Stimulated activated CD8-positive, alpha-beta memory T cell treated with anti-CD3 and anti-CD28 coated beads, Interleukin-7, amount 100 ng/mL, for 4 hours (primary cell): ENCODE data around the gene BLM.
"Not testable (repeated sequence)": the region's sequence is repeated elsewhere in the genome, so short reads cannot be mapped to it uniquely, and the experiment has no call there.

Source experiments
- DNase-seq, 2 donors: peaks; one replicate each; pipeline ENCODE4 v3.0.0-alpha.2; 2020; ENCODE audit warnings: low read depth in 2 of 2

Gene BLM

DNA sequence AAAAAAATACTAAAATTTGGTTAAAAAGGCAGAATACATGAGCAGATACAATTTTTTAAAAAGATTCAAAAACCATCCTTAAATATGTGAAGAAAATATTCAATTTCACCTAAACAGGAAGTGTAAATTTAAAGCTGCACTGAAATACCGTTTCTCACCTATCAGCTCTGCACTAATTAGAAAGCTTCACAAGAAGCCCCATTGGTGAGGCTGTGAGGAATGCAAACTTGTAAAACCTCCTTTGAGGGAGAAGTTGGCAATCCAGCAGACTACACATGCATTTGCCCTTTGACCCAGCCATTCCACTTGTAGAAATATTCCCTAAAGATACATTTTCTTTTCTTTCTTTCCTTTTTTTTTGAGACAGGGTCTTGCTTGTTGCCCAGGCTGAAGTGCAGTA is 18.8 kb downstream of the BLM start:
- DNase-seq, result no peak

DNA sequence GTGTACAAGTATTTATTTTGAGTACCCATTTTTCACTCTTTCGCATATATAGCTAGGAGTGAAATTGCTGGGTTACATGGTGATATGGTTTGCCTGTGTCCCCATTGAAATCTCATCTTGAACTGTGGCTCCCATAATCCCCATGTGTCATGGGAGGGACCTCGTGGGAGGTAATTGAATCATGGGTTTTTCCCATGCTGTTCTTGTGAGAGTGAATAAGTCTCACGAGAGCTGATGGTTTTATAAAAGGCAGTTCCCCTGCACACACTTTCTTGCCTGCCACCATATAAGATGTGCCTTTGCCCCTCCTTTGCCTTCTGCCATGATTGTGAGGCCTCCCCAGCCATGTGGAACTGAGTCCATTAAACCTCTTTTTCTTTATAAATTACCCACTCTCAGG is 23.4 kb downstream of the BLM start:
- not testable (repeated sequence) for DNase-seq

DNA sequence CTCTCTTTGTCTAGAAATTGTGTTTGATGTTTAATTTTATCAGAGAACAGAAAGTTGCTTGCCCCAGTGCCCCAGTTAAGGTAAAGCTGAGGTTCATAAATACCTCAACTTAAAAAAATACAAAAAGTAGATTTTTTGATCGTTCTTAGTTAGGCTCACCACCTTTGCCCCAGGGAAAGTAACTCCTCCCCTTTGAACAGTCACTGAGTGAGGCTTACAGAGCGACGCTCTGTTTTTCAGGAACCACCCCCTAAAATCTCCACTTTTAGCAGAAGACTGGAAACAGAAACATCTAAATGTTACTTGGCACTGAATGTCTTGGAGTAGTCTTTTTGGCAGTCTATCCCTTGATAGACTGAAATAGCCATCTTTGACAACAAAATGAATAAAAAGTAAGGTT is 24.9 kb downstream of the BLM start:
- no peak for DNase-seq

DNA sequence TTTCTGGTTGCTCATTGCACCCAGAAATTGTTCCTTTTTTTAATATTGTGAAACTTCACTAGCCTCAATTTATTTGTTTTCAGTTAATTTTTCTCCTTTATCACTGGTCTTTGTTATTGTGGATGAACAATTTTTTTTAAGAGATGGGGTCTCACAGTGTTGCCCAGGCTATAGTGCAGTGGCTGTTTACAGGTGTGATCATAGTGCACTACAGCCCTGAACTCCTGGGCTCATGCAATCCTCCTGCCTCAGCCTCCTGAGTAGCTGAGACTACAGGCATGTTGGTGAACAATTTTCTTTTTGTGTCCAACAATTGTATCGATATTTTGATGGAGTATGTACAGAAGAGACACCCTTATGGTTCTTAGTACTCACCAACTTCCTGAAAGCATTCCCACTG is 26.3 kb downstream of the BLM start:
- DNase-seq, result no peak

DNA sequence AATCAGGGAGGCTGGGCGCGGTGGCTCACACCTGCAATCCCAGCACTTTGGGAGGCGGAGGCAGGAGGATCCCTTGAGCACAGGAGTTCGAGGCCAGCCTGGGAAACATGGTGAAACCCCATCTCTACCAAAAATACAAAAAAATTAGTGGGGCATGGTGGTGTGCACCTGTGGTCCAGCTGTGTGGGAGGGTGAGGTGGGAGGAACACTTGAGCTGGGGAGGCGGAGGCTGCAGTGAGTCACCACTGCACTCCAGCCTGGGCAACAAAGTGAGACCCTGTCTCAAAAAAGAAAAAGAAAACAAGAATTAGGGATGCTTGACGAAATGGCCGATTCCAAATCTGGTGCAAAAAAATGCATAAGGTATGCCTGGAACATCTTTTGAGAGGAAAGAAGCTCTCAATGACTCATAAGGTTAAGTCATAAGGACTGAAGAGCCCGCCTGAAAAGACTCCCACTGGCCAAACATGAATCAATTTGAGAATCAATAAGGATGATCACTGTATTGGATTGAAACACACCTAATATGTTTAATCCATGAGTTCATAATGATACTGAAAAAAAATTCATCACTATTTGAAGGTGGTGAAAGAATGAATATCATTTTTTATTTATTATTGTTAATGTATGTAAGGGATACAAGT is 27.7 kb downstream of the BLM start:
- DNase-seq, result peak in 1 of 2 donors; percentile 5

DNA sequence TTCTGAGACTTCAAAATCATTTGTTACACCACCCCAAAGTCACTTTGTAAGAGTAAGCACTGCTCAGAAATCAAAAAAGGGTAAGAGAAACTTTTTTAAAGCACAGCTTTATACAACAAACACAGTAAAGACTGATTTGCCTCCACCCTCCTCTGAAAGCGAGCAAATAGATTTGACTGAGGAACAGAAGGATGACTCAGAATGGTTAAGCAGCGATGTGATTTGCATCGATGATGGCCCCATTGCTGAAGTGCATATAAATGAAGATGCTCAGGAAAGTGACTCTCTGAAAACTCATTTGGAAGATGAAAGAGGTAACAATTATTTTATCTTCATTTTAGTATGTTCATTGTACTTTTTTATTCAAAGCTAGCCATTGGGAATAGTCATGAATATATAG is 32.6 kb downstream of the BLM start:
- no peak for DNase-seq

DNA sequence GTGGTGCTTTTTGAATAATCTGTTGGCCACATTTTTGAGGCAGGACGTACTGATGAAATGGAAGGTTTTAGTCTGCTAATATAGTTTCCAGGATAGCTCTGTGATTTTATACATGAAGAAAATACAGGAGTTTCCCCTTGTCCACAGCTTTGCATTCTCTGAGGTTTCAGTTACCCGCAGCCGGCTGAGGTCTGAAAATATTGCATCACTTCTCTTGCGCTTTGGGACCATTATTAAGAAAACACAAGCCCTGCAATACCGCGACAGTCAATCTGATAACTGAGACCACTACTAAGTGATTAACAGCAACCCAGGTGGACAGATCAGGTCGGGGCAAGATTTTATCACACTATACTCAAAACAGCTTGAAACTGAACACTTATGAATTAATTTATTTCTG is 33.0 kb downstream of the BLM start:
- no peak for DNase-seq

DNA sequence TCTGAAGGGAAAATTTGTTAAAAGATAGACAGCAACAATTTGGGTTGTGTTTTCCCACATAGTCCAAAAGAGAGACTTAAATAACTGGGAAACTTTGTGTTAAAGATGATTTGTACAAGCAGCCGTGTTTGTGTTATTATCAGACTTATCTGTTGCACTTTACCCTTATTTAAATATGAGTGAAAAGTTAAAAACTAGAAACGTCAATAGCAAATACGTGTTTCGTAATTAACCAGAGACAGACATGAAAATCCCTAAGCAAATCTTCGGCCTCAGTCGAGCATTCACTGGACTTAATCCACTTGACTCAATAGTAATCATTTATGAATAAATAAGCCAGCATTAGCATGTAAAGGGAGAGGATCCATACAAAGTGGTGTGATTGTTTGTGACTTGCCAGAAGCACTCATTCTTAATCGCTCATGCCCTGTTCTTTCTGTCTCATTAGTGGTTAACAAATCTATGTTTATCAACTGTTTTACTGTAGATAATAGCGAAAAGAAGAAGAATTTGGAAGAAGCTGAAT is 34.2 kb downstream of the BLM start:
- DNase-seq, result no peak

DNA sequence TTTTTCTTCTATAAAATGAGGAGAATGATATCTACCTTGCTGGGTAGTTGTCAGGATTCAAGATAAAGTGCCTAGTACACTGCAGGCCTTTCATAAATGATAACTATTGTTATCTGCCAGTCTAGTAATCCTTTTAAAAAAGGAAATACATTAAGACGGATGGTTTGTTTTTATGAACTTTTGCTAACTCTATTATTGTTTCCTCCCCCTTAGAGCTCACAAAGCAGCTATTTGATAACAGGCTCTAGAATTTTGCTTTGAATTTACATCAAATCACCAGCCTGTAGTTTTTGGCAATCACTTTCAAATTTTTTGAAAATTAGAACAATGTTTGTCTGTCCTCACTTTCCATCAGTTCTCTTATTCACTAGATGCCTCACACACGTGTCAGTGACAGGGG is 39.8 kb downstream of the BLM start:
- DNase-seq, result no peak

DNA sequence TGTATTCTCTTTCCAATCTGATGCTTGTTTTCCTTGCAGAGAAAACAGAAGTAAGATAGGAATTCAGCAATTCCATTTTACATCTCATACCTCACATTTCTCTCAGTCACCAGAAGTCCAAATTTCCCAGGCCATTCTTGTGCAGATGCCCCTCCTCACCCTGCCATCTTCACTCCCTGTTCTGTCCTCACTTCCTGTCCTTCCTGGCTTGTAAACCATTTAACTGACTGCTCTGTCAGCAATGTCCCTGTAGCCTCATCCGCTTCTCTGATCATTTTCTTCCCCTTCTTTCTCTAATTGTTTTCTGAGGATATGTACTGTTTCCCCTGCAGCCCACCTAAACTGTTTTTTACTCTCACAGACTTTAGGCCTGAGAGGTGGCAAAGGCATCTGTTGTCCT is 40.3 kb downstream of the BLM start:
- no peak for DNase-seq

DNA sequence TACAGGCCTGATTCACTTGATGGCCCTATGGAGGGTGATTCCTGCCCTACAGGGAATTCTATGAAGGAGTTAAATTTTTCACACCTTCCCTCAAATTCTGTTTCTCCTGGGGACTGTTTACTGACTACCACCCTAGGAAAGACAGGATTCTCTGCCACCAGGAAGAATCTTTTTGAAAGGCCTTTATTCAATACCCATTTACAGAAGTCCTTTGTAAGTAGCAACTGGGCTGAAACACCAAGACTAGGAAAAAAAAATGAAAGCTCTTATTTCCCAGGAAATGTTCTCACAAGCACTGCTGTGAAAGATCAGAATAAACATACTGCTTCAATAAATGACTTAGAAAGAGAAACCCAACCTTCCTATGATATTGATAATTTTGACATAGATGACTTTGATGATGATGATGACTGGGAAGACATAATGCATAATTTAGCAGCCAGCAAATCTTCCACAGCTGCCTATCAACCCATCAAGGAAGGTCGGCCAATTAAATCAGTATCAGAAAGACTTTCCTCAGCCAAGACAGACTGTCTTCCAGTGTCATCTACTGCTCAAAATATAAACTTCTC is 43.6 kb downstream of the BLM start:
- no peak for DNase-seq

DNA sequence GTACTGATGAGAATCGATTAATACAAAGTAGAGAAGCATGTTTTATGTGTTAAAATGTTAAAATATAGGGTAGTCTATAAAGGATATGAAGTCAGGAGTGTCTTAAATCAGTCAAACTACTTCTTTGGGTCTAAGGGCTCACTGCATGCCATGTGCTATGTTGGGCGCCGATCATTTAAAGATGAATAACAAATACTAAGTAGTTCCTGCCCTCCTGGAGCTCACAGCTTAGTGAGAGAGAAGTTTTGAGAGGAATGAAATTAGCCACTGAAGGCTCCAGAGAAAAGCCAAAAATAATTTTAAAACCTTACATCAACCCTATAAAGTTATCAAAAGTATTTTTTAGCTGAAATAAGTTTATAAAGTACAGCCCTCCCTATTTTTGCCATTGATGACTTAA is 44.5 kb downstream of the BLM start:
- DNase-seq, result no peak

DNA sequence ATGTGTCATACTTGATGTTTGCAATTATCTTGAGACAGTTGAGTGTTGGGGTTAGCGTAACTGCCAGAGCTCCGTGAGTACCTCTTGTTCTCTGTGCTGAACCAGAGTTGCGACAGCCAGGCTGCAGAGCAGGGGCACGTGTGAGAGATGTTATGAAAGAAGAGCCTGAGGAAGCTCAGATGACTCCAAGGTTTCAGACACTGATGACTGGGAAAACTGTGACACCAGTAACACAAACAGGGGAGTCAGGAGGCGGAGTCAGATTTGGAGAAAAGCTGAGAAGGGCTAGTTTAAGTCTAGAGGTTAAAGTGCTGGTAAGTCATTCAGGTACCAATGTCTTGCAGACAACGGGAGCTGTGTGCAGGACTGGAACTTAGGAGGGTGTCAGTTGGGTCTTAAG is 45.0 kb downstream of the BLM start:
- no peak for DNase-seq

DNA sequence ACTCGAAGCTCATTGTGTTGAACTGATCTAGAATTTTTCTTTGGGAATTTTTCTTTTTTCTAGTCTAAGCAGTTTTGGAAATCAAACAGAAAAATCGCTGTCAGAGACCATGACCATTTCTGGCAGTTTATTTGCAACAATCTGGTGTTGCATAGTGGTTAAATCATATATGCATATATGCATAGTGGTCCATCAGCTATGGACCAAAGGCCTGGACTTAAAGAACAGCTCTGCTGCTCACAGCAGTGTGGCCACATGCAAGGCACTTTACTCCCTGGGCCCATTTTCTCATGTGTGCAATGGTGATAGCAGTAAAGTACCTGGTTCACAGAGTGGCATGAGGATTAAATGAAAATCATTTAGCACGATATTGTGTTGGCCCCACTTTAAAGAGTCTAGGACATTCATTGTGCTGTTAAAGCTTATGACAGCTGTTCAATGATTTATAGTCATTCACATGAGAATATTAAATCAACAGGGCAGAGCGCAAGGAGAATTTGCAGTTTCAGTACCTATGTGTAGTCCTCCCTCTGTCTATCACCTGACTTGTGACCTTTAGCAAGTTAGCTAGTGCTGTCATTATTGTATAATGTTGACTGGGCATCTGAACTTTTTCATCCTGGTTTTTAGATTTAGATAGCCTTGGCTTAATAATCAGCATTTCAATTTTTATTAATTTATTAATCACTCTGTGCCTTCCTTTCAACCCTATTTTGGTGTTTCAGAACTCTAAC is 46.4 kb downstream of the BLM start:
- DNase-seq, result no peak

DNA sequence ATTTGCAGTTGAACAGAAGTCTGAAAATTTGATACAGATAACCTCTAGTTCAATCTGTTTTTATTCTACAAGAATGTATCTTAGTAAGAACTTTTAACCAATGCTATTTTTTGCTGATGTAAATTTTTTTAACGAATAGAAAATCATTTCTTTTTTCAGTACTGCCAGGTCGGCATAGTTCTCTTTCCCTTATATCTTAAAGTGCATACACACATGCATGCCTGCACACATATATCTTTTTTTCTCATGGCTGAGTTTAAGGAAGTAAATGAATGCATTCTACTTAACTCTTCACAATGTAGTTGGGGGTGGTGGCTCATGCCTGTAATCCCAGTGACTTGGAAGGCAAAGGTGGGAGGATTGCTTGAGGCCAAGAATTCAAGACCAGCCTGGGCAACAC is 48.4 kb downstream of the BLM start:
- DNase-seq, result no peak

DNA sequence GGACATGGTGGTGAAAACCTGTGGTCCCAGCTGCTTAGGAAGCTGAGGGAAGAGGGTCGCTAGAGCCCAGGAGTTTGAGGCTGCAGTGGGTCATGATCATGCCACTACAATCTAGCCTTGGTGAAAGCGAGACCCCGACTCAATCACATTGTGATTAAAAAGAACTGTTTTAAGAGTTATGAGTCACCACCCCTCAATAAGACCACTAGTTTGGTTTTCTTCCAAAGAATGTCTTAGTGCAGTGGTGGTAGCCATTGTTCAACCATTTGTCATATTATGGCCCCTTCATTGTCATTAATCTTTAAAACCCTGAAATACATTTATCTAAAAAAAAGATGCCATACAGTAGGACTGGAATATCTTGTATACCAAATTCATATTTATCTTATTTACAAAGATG is 48.8 kb downstream of the BLM start:
- DNase-seq, result no peak

DNA sequence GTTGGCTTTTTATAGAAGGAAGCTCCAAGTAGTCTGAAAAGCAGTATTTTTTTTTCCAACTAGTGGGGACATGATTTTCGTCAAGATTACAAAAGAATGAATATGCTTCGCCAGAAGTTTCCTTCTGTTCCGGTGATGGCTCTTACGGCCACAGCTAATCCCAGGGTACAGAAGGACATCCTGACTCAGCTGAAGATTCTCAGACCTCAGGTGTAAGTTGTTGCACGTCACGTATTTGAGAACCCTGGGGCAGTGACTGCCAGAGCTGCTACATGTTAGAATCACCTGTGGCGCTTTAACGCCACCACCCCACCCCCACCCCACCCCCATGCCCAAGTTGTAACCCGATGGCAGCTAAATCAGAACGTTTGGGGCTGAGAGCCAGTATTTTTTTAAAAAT is 52.2 kb downstream of the BLM start:
- DNase-seq, result no peak

DNA sequence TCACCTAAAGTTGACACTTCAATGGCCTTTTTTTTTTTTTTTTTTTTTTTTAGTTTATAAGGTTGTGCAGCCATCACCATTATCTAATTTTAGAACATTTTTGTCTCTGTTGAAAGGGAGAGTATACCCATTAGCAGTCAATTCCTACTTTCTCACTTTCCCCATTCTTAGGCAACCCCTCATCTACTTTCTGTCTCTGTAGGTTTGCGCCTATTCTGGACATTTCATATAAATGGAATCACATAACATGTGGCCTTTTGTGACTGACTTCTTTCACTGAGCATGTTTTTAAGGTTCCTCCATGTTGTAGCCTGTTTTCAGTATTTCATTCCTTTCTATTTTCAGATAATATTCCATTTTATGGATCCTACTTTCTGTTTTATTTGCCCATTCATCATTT is 56.3 kb downstream of the BLM start:
- no peak for DNase-seq

DNA sequence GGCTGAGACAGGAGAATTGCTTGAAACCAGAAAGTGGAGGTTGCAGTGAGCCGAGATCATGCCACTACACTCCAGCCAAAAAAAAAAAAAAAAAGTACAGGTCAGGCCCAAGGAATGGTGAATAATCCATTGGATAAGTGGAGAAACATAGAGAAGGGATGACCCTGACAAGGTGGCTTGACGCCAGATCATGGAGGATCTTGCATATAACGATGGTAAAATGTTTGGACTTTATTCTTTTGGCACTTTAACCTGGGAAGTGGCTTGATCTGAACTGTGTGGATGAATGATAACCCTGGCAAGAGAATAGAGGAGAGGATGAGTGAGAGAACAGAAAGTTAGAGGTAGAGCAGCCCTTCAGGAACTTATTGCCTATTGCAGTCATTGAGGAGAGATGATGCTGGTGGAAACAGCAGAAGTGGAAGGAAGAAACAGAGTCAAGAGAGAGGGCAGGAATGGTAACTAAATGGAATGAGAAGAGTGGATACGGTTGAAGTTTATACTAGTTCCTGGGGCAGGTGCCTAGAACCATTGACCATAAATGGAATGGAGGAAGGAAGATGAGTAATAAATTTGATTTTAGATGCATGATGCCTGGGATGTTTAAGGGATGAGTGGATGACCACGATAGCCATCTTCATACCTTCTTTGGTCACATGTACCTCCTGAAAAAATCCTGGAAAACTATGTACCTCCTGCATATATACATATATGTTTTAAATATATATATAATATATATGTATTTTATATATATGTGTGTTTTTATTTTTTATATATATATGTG is 57.8 kb downstream of the BLM start:
- no peak for DNase-seq

DNA sequence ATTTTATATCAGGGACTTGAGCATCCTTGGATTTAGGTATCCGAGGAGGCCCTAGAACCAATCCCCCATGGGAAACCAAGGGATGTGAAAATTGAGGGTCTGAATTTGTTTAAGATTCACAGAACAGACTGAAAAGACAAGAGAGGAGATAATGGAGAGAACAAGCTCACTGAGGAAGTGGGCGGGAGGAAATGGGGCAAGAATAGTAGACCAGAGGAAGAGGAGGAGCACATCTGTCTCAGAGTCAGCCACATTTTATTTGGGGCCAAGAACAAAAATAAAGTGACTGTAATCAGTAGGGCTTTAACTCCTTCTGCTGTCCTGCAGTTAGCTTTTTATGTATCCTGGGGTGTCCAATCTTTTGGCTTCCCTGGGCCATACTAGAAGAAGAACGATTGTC is 63.8 kb downstream of the BLM start:
- DNase-seq, result peak in 1 of 2 donors; percentile 1

DNA sequence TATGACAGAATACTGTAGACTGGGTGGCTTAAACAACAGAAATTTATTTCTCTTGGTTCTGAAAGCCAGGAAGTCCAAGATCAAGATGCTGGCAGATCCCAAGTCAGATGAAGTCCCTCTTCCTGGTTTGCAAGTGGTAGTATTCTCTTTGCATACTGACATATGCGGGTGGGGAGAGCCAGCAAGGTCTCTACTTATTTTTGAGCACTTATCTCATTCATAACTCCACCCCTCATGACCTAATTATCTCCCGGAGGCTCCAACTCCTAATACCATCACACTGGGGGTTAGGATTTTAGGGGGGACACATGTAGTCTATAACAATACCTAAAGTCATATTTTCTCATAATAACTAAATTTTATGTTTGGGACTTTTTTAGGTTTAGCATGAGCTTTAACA is 65.3 kb downstream of the BLM start:
- DNase-seq, result no peak

DNA sequence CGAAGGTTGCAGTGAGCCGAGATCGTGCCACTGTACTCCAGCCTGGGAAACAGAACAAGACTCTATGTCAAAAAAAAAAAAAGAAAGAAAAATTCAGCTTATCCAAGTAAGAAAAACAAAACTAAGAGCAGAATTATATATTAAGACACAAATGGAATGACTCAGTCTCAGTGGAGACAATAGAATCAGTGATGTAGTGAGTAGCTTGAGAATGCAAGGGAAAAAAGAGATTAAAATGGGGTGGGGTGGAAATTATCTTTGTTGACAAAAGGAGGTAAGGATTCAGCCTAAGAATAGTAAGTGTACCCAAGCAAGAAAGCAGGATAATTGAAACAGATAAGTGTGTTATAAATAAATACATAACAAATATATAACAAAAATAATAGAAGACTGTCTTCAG is 70.7 kb downstream of the BLM start:
- no peak for DNase-seq

DNA sequence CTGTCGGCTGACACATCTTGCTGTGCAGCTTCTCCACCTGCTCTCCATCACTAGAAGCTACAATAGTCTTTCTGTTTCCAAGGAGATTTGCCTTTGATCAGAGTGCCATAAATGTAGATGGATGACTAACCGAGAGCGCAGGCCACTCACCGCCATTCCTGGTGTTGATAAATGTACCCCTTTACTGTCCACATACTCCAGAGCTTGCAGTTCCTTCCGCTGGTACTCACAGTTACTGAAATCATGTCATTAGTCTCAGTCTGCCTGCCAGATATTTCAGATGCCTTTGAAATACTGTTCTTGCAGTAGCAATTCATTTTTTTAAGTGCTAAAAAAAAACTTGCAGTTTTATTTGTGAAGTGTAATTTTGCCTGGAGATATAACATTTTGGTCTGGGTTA is 72.3 kb downstream of the BLM start:
- DNase-seq, result no peak
